ENCODE results near the gene RPL32. TPM values are rescaled to one million over a fixed set of nuclear protein-coding genes. Genes with fewer than 3 reads are reported as not detected.
A peak's percentile ranks its signal among the peaks of the same experiment; 100 is the strongest.

RPL32 gene
- total RNA-seq, 1 experiment from 2014 or later: 1,643 TPM

GRCh38 chr3:12838179-12838965, 3.0 kb downstream of the RPL32 start:
- POLR2A ChIA-PET: no interaction called here
- no peak for ATAC-seq
- no peak for DNase-seq (ENCODE audit: low spot score)
- Mint-ChIP-seq H3K4me3 (peak overlapping the region; percentile 98), H3K9me3 (no peaks in the 10 kb centered on the region), H3K4me1 (peaks cover 73% of the 10 kb centered on the region), H3K27me3 (ENCODE audit: low read depth) (no peaks in the 10 kb centered on the region), H3K36me3 (peaks cover 79% of the 10 kb centered on the region), H3K27ac (peak overlapping the region; percentile 85)
- no peak for TF ChIP-seq GABPB1 (CRISPR knock-in tag; IDR thresholded peaks at IDR 0.05)
- TF ChIP-seq NFATC4 (CRISPR knock-in tag; IDR thresholded peaks at IDR 0.05): no peak
- no peak for TF ChIP-seq NFE2L1 (CRISPR knock-in tag; IDR thresholded peaks at IDR 0.05)
- TF ChIP-seq ATF6 (CRISPR knock-in tag; IDR thresholded peaks at IDR 0.05): no peak
- TF ChIP-seq OVOL2 (CRISPR knock-in tag; IDR thresholded peaks at IDR 0.05; ENCODE audit: borderline replicate concordance): no peak
- no peak for TF ChIP-seq ZNF416 (CRISPR knock-in tag; IDR thresholded peaks at IDR 0.05)
- no peak for TF ChIP-seq GRHL2 (CRISPR knock-in tag; IDR thresholded peaks at IDR 0.05; ENCODE audit: insufficient replicate concordance, severe bottlenecking)
- TF ChIP-seq, protein P1, sequence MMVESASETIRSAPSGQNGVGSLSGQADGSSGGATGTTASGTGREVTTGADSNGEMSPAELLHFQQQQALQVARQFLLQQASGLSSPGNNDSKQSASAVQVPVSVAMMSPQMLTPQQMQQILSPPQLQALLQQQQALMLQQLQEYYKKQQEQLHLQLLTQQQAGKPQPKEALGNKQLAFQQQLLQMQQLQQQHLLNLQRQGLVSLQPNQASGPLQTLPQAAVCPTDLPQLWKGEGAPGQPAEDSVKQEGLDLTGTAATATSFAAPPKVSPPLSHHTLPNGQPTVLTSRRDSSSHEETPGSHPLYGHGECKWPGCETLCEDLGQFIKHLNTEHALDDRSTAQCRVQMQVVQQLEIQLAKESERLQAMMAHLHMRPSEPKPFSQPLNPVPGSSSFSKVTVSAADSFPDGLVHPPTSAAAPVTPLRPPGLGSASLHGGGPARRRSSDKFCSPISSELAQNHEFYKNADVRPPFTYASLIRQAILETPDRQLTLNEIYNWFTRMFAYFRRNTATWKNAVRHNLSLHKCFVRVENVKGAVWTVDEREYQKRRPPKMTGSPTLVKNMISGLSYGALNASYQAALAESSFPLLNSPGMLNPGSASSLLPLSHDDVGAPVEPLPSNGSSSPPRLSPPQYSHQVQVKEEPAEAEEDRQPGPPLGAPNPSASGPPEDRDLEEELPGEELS (CRISPR knock-in tag; IDR thresholded peaks at IDR 0.05): no peak
- no peak for TF ChIP-seq RELA (CRISPR knock-in tag; IDR thresholded peaks at IDR 0.05; ENCODE audit: borderline replicate concordance)
- no peak for TF ChIP-seq SOX15 (CRISPR knock-in tag; IDR thresholded peaks at IDR 0.05)
- TF ChIP-seq MLX (CRISPR knock-in tag; IDR thresholded peaks at IDR 0.05): no peak
- TF ChIP-seq TP53 (CRISPR knock-in tag; IDR thresholded peaks at IDR 0.05): no peak
- TF ChIP-seq, protein P2, sequence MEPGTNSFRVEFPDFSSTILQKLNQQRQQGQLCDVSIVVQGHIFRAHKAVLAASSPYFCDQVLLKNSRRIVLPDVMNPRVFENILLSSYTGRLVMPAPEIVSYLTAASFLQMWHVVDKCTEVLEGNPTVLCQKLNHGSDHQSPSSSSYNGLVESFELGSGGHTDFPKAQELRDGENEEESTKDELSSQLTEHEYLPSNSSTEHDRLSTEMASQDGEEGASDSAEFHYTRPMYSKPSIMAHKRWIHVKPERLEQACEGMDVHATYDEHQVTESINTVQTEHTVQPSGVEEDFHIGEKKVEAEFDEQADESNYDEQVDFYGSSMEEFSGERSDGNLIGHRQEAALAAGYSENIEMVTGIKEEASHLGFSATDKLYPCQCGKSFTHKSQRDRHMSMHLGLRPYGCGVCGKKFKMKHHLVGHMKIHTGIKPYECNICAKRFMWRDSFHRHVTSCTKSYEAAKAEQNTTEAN (CRISPR knock-in tag; IDR thresholded peaks at IDR 0.05): no peak
- TF ChIP-seq ZNF532 (CRISPR knock-in tag; IDR thresholded peaks at IDR 0.05; ENCODE audit: borderline replicate concordance): no peak
- no peak for TF ChIP-seq ATF1 (CRISPR knock-in tag; IDR thresholded peaks at IDR 0.05)
- no peak for TF ChIP-seq SMAD3 (CRISPR knock-in tag; IDR thresholded peaks at IDR 0.05; ENCODE audit: borderline replicate concordance)
- TF ChIP-seq E2F5 (CRISPR knock-in tag; IDR thresholded peaks at IDR 0.05): no peak
- TF ChIP-seq KAT7 (CRISPR knock-in tag; IDR thresholded peaks at IDR 0.05; ENCODE audit: borderline replicate concordance): no peak
- no peak for TF ChIP-seq PREB (CRISPR knock-in tag; IDR thresholded peaks at IDR 0.05; ENCODE audit: borderline replicate concordance)
- TF ChIP-seq, protein P3, sequence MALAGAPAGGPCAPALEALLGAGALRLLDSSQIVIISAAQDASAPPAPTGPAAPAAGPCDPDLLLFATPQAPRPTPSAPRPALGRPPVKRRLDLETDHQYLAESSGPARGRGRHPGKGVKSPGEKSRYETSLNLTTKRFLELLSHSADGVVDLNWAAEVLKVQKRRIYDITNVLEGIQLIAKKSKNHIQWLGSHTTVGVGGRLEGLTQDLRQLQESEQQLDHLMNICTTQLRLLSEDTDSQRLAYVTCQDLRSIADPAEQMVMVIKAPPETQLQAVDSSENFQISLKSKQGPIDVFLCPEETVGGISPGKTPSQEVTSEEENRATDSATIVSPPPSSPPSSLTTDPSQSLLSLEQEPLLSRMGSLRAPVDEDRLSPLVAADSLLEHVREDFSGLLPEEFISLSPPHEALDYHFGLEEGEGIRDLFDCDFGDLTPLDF (CRISPR knock-in tag; IDR thresholded peaks at IDR 0.05): no peak
- CTCF ChIA-PET: interaction anchor here (1.2 kb wide), 1 partner anchor 15 kb away, joined by 4 read pairs; no protein-coding TSS in a partner anchor
